ENCODE measurements around the gene MAP3K13. TPM values are rescaled to one million over a fixed set of nuclear protein-coding genes. Genes with fewer than 3 reads are reported as not detected.
A peak's percentile ranks its signal among the peaks of the same experiment; 100 is the strongest.

Gene MAP3K13
- total and polyA plus RNA-seq, 2 of the 13 experiments (the other 11 are each of a cell fraction or from before 2014, with no cell fraction given): 24.2 to 26.5 TPM

- TF ChIP-seq KAT8 (CRISPR knock-in tag; IDR thresholded peaks at IDR 0.05): no peak
- TF ChIP-seq ZNF761 (CRISPR knock-in tag; conservative IDR thresholded peaks at IDR 0.05): no peak
- no peak for TF ChIP-seq FOXP1 (IDR thresholded peaks at IDR 0.05)
- peak; percentile 21; the same call in 1 of the 2 replicates for TF ChIP-seq FOXP1 (CRISPR knock-in tag; IDR thresholded peaks at IDR 0.05)
- TF ChIP-seq SPEN (CRISPR knock-in tag; IDR thresholded peaks at IDR 0.05; ENCODE audit: low read depth): no peak
- TF ChIP-seq JUN (CRISPR knock-in tag; IDR thresholded peaks at IDR 0.05): no peak
- TF ChIP-seq NR2F1 (CRISPR knock-in tag; IDR thresholded peaks at IDR 0.05): no peak
- TF ChIP-seq SALL2 (CRISPR knock-in tag; IDR thresholded peaks at IDR 0.05): no peak
- no peak for TF ChIP-seq KDM6A (CRISPR knock-in tag; IDR thresholded peaks at IDR 0.05; ENCODE audit: low read depth)
- TF ChIP-seq ZNF644 (CRISPR knock-in tag; IDR thresholded peaks at IDR 0.05; ENCODE audit: low read depth): no peak
- TF ChIP-seq PAXIP1 (CRISPR knock-in tag; conservative IDR thresholded peaks at IDR 0.05): 0 out of 2 replicates have a peak, but pooled peaks have one; percentile 23
- TF ChIP-seq HMGXB3 (CRISPR knock-in tag; IDR thresholded peaks at IDR 0.05; ENCODE audit: borderline replicate concordance): no peak
- TF ChIP-seq, protein P1, sequence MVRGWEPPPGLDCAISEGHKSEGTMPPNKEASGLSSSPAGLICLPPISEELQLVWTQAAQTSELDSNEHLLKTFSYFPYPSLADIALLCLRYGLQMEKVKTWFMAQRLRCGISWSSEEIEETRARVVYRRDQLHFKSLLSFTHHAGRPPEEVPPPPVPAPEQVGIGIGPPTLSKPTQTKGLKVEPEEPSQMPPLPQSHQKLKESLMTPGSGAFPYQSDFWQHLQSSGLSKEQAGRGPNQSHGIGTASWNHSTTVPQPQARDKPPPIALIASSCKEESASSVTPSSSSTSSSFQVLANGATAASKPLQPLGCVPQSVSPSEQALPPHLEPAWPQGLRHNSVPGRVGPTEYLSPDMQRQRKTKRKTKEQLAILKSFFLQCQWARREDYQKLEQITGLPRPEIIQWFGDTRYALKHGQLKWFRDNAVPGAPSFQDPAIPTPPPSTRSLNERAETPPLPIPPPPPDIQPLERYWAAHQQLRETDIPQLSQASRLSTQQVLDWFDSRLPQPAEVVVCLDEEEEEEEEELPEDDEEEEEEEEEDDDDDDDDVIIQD (CRISPR knock-in tag; IDR thresholded peaks at IDR 0.05; ENCODE audit: low read depth): no peak
- TF ChIP-seq REL (CRISPR knock-in tag; conservative IDR thresholded peaks at IDR 0.05): no peak
- no peak for TF ChIP-seq TCF7L2 (IDR thresholded peaks at IDR 0.05; ENCODE audit: low read depth, low read length)
- no peak for TF ChIP-seq PCBP1 (IDR thresholded peaks at IDR 0.05; ENCODE audit: borderline replicate concordance, low read depth, low read length)
- no peak for TF ChIP-seq NFKBIZ (CRISPR knock-in tag; IDR thresholded peaks at IDR 0.05)
- TF ChIP-seq ZNF747 (CRISPR knock-in tag; IDR thresholded peaks at IDR 0.05; ENCODE audit: borderline replicate concordance): no peak
- TF ChIP-seq ZNF354B (CRISPR knock-in tag; IDR thresholded peaks at IDR 0.05): no peak
- no peak for TF ChIP-seq SRSF4 (IDR thresholded peaks at IDR 0.05; ENCODE audit: low read depth, low read length, poor library complexity, severe bottlenecking)
- no peak for TF ChIP-seq ELF1 (CRISPR knock-in tag; IDR thresholded peaks at IDR 0.05)
- TF ChIP-seq, protein P2, sequence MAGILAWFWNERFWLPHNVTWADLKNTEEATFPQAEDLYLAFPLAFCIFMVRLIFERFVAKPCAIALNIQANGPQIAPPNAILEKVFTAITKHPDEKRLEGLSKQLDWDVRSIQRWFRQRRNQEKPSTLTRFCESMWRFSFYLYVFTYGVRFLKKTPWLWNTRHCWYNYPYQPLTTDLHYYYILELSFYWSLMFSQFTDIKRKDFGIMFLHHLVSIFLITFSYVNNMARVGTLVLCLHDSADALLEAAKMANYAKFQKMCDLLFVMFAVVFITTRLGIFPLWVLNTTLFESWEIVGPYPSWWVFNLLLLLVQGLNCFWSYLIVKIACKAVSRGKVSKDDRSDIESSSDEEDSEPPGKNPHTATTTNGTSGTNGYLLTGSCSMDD (CRISPR knock-in tag; IDR thresholded peaks at IDR 0.05): no peak
- TF ChIP-seq SP5 (CRISPR knock-in tag; IDR thresholded peaks at IDR 0.05; ENCODE audit: borderline replicate concordance, low read depth): no peak
Measured at GRCh38 chr3:185489462-185489861, 126.5 kb downstream of the MAP3K13 start (continued).

All from HepG2 (cell line).